Coronary artery (tissue), 2 donors: ENCODE data around the gene PHLPP1.

Source experiments
- DNase-seq: peaks from one replicate; pipeline ENCODE4 v3.0.0-alpha.2; 2017; ENCODE audit warnings: low spot score
- H3K27ac ChIP-seq, 2 donors: fragments of 200-600 bp; sonication (generic); one replicate each; pipeline ENCODE4 v1.5.1; 2016 to 2019
- H3K4me3 ChIP-seq: fragments of 200-600 bp; sonication (generic); 2 replicates; pipeline ENCODE4 v1.5.1; 2016; ENCODE audit warnings: mild to moderate bottlenecking, moderate library complexity
- TF ChIP-seq, protein P1 (sequence below): fragments of 200-600 bp; sonication (generic); IDR thresholded peaks from one replicate; pipeline ENCODE4 v1.5.1; 2019; ENCODE audit warnings: antibody characterized with exemption

PHLPP1 gene

DNA sequence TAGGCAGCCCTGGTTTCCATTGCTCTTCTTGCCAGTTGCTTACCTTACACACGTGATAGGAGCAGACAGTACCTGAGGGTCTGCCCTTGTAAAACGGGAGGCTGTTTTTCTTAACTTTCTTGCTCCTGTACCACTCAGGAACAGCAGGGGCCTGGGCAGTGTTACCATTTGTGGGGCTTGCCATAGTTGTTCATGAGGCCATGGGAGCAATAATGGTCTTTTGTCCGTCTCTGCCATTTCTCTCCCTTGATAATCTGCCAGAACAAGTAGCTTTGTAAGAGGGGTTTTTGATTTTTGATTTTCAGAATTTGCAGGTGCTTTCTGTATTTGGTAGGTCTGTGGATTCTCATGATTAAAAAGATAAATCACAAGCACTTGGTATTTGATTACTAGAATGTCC lies 259.0 kb downstream of the PHLPP1 start:
- no peak overlapping the region for H3K4me3 ChIP-seq
- TF ChIP-seq, protein P1, sequence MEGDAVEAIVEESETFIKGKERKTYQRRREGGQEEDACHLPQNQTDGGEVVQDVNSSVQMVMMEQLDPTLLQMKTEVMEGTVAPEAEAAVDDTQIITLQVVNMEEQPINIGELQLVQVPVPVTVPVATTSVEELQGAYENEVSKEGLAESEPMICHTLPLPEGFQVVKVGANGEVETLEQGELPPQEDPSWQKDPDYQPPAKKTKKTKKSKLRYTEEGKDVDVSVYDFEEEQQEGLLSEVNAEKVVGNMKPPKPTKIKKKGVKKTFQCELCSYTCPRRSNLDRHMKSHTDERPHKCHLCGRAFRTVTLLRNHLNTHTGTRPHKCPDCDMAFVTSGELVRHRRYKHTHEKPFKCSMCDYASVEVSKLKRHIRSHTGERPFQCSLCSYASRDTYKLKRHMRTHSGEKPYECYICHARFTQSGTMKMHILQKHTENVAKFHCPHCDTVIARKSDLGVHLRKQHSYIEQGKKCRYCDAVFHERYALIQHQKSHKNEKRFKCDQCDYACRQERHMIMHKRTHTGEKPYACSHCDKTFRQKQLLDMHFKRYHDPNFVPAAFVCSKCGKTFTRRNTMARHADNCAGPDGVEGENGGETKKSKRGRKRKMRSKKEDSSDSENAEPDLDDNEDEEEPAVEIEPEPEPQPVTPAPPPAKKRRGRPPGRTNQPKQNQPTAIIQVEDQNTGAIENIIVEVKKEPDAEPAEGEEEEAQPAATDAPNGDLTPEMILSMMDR = no peak
- no peak for DNase-seq
- no peak overlapping the region for H3K27ac ChIP-seq

DNA sequence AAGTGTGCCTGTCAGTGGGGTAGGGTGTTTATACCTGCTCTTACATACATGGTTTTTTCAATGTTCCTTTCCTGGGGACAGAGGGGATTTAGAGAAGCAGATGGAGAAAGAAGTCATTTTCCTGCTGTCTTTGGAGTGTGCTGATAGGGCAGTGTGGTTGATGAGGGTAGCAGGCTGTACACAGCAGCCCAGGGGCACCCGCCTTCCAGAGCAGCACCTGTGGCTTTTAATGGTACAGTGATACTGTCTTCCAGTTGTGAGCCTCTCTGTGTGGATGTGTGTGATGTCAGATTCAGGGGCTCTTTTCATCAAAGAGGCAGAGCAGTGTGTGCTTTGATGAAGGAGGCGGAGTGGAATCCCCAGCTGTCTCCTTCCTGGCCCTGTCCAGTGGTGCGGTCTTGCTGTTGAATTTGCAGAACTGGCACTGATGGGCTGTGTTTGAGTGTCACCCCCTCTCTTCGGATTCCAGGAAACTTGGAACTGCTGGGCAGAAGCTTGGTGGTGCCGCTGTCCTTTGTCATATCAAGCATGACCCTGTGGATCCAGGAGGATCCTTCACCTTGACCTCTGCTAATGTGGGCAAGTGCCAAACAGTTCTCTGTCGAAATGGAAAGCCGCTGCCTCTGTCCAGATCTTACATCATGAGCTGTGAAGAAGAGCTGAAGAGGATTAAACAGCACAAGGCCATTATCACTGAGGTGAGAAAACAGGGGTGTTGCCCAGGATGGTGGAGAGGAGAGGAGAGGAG lies 259.8 kb downstream of the PHLPP1 start:
- H3K27ac ChIP-seq = no peak overlapping the region
- no peak overlapping the region for H3K4me3 ChIP-seq
- DNase-seq = no peak
- TF ChIP-seq, protein P1 = no peak

DNA sequence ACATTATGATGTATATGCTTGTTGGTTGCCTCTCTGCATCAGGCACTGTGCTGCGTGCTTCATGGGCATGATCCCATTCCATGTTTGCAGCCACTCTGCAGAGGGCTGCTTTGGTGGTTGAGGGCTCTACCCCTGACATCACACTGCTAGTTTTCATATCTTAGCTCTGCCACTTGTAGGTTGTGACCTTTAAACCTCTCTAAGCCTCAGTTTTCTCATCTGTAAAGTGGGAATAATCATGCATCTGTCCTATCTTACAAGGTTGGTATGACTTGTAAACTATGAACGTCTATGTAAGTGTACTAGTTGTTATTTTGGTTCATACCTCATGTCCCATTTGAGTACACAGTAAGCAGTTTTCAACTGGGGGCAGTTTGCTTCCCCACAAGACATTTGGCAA lies 260.4 kb downstream of the PHLPP1 start:
- H3K4me3 ChIP-seq = no peak overlapping the region
- DNase-seq = no peak
- no peak overlapping the region for H3K27ac ChIP-seq
- TF ChIP-seq, protein P1 = no peak

DNA sequence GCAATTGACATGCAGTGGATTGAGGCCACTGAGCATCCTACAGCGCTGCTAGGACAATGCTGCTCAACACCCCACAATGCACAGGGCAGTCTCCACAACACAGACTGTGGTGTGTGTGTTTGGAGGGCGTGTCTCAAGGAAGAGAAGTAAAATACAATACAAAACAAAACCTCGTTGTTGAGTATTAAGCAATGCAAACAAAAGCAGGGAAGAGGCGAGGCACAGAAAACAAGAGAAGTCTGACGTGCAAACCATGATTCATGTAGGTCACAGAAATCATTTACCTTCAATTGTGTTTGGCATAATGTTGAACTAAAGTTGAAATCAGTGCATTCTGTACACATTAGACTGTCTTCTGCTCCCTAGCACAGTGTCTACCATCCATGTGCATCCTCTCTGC lies 260.9 kb downstream of the PHLPP1 start:
- DNase-seq = no peak
- no peak overlapping the region for H3K27ac ChIP-seq
- TF ChIP-seq, protein P1 = no peak
- H3K4me3 ChIP-seq = no peak overlapping the region

DNA sequence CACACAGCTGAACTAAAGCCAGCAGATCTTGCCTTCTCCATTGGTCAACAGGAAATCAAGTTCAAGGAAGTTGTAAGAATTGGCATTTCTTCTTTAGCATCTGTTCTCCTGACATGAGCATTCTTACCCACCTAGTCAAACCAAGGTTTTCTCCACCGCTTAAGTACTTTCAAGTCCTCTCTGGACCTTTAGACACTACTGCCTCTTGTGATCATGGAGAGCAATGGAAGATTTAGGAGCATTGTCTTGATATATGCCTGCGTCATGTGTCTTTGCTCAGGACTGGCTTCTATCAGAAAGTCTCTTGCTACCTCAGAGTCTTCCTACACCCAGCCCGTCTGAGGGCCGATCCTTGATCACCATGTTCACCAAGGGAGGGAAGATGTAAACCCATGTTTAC lies 262.2 kb downstream of the PHLPP1 start:
- TF ChIP-seq, protein P1 = no peak
- DNase-seq = no peak
- H3K27ac ChIP-seq = no peak overlapping the region
- no peak overlapping the region for H3K4me3 ChIP-seq

DNA sequence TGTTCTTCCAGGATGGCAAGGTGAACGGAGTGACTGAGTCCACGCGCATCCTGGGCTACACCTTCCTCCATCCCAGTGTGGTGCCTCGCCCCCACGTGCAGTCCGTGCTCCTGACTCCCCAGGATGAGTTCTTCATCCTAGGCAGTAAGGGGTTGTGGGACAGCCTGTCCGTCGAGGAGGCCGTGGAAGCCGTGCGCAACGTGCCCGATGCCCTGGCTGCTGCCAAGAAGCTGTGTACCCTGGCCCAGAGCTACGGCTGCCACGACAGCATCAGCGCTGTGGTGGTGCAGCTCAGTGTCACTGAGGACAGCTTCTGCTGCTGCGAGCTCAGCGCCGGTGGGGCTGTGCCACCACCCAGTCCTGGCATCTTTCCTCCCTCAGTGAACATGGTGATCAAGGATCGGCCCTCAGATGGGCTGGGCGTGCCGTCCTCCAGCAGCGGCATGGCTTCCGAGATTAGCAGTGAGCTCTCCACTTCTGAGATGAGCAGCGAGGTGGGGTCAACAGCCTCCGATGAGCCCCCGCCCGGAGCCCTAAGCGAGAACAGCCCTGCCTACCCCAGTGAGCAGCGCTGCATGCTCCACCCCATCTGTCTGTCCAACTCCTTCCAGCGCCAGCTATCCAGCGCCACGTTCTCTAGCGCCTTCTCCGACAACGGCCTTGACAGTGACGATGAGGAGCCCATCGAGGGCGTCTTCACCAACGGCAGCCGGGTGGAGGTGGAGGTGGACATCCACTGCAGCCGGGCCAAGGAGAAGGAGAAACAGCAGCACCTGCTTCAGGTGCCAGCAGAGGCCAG lies 263.1 kb downstream of the PHLPP1 start:
- H3K4me3 ChIP-seq = no peak overlapping the region

More for the DNA sequence above, 263.1 kb downstream of the PHLPP1 start:
- TF ChIP-seq, protein P1 = no peak
- DNase-seq = no peak
- H3K27ac ChIP-seq = no peak overlapping the region
